SK-N-SH (cell line): ENCODE results near the gene PSTPIP1.

Experiments used
- CTCF ChIP-seq: fragments of 200-600 bp; sonication (generic); IDR thresholded peaks from 2 replicates; pipeline ENCODE4 v1.6.1; 2017; ENCODE audit warnings: antibody characterized with exemption, mild to moderate bottlenecking, moderate library complexity
- EP300 ChIP-seq, 2 experiments: IDR thresholded peaks; 2 replicates each; pipeline versions ENCODE4 v1.4.0 to v1.6.1; 2012; ENCODE audit warnings: borderline replicate concordance in 1 of 2, low read depth in 1 of 2, low read length in 1 of 2
- MAX ChIP-seq: IDR thresholded peaks from 2 replicates; pipeline ENCODE4 v1.4.0; 2012; ENCODE audit warnings: low read depth
- RFX5 ChIP-seq: IDR thresholded peaks from 2 replicates; pipeline ENCODE4 v1.6.1; 2012; ENCODE audit warnings: mild to moderate bottlenecking, improper control_type of control experiment, low read length
- TAF1 ChIP-seq: IDR thresholded peaks from 2 replicates; pipeline ENCODE4 v1.6.1; 2012; ENCODE audit warnings: low read depth, mild to moderate bottlenecking, low read length, moderate library complexity, borderline replicate concordance
- USF2 ChIP-seq: fragments of 150-350 bp; IDR thresholded peaks from 2 replicates; pipeline ENCODE4 v1.6.1; 2017; ENCODE audit warnings: antibody characterized with exemption, low read length, low read depth, borderline replicate concordance

DNA sequence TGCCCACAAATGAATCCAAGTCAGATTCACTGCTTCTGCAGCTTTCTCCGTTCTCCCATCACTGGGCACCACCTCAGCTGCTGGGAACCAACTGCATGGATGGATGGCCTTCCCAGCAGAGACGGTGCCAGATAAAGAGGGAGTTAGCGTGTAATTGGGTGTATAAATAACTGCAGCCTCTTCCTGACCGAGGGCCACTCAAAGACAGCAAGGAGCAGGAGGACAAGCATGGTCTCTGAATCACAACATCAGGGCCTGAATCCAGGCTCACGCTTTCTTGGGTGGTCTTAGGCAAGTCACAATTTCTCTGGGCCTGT lies 44.2 kb downstream of the PSTPIP1 start:
- TF ChIP-seq TAF1: no peak
- TF ChIP-seq EP300 (IDR thresholded peaks at IDR 0.05; ENCODE audit: borderline replicate concordance in 1 of 2, low read depth in 1 of 2, low read length in 1 of 2): no peak
- TF ChIP-seq MAX: no peak
- TF ChIP-seq CTCF: no peak
- no peak for TF ChIP-seq USF2
- TF ChIP-seq RFX5: no peak
